ENCODE measurements around the gene MYO10. TPM values are rescaled to one million over a fixed set of nuclear protein-coding genes. Genes with fewer than 3 reads are reported as not detected.
A peak's percentile ranks its signal among the peaks of the same experiment; 100 is the strongest.
"Not testable (repeated sequence)": the region's sequence is repeated elsewhere in the genome, so short reads cannot be mapped to it uniquely, and the experiment has no call there.

MYO10 gene
- total RNA-seq, 1 experiment from 2014 or later = 30.2 TPM

- DNase-seq (ENCODE audit: low read depth) = no peak
These were observed 73.3 kb downstream of the MYO10 start for GRCh38 chr5:16862777-16863176.

- DNase-seq (ENCODE audit: low read depth) = no peak
These were observed 76.7 kb downstream of the MYO10 start for GRCh38 chr5:16859346-16859745.

GRCh38 chr5:16858151-16858550 is 77.9 kb downstream of the MYO10 start:
- DNase-seq (ENCODE audit: low read depth) = no peak

- peak; percentile 55 for DNase-seq (ENCODE audit: low read depth)
These were observed 78.5 kb downstream of the MYO10 start for GRCh38 chr5:16857635-16858034.

GRCh38 chr5:16856531-16856930 is 79.6 kb downstream of the MYO10 start:
- DNase-seq (ENCODE audit: low read depth) = peak; percentile 64

GRCh38 chr5:16855898-16856297 is 80.2 kb downstream of the MYO10 start:
- DNase-seq (ENCODE audit: low read depth) = no peak

GRCh38 chr5:16855485-16855884 is 80.6 kb downstream of the MYO10 start:
- DNase-seq (ENCODE audit: low read depth) = no peak

GRCh38 chr5:16854351-16854750 is 81.7 kb downstream of the MYO10 start:
- DNase-seq (ENCODE audit: low read depth) = no peak

GRCh38 chr5:16853518-16853917 is 82.6 kb downstream of the MYO10 start:
- DNase-seq (ENCODE audit: low read depth) = no peak

GRCh38 chr5:16852251-16853005 is 83.7 kb downstream of the MYO10 start:
- no peak for DNase-seq (ENCODE audit: low read depth)

- DNase-seq (ENCODE audit: low read depth) = no peak
These were observed 86.3 kb downstream of the MYO10 start for GRCh38 chr5:16849775-16850174.

- no peak for DNase-seq (ENCODE audit: low read depth)
These were observed 86.9 kb downstream of the MYO10 start for GRCh38 chr5:16849181-16849580.

- DNase-seq (ENCODE audit: low read depth) = peak; percentile 11
These were observed 91.1 kb downstream of the MYO10 start for GRCh38 chr5:16844952-16845351.

GRCh38 chr5:16842896-16843295 is 93.2 kb downstream of the MYO10 start:
- DNase-seq (ENCODE audit: low read depth) = no peak

GRCh38 chr5:16841416-16841815 is 94.7 kb downstream of the MYO10 start:
- no peak for DNase-seq (ENCODE audit: low read depth)

GRCh38 chr5:16837305-16837704 is 98.8 kb downstream of the MYO10 start:
- no peak for DNase-seq (ENCODE audit: low read depth)

GRCh38 chr5:16834029-16834428 is 102.1 kb downstream of the MYO10 start:
- no peak for DNase-seq (ENCODE audit: low read depth)

GRCh38 chr5:16831326-16831725 is 104.8 kb downstream of the MYO10 start:
- DNase-seq (ENCODE audit: low read depth) = not testable (repeated sequence)

GRCh38 chr5:16827755-16828154 is 108.3 kb downstream of the MYO10 start:
- DNase-seq (ENCODE audit: low read depth) = no peak

GRCh38 chr5:16826379-16827125 is 109.5 kb downstream of the MYO10 start:
- no peak for DNase-seq (ENCODE audit: low read depth)

- peak; percentile 33 for DNase-seq (ENCODE audit: low read depth)
These were observed 116.4 kb downstream of the MYO10 start for GRCh38 chr5:16819522-16820167.

- peak; percentile 58 for DNase-seq (ENCODE audit: low read depth)
These were observed 120.7 kb downstream of the MYO10 start for GRCh38 chr5:16815432-16815831.

- DNase-seq (ENCODE audit: low read depth) = peak; percentile 82
These were observed 123.2 kb downstream of the MYO10 start for GRCh38 chr5:16812911-16813310.
